Measurements from ENCODE around the gene VIL1. TPM values are rescaled to one million over a fixed set of nuclear protein-coding genes. Genes with fewer than 3 reads are reported as not detected.

The VIL1 gene
- total RNA-seq, 2 donors from 2014 or later = 15.3 to 15.8 TPM

DNA sequence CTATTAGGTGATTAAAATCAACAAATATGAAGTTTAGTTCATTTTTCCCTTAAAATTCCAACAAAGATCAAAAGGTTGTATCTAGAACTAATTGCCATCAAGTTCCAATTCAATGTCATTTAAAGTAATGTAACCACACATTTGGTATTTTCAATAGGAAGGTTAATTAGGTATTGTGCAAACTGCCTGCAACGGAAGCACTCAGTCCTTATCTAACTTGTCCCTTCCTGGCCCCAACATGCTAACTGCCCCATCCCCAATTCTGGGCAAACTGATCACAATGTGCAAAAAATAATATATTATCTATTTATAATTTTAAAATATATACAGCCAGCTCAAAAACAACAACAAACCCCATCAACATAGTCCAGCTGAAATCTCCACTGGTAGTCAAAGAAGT, 33.2 kb downstream of the VIL1 start:
- intact Hi-C loops (cut with DNase I) = no loop called here
- no peak for TF ChIP-seq POLR2A (IDR thresholded peaks at IDR 0.05)
- TF ChIP-seq, protein P1, sequence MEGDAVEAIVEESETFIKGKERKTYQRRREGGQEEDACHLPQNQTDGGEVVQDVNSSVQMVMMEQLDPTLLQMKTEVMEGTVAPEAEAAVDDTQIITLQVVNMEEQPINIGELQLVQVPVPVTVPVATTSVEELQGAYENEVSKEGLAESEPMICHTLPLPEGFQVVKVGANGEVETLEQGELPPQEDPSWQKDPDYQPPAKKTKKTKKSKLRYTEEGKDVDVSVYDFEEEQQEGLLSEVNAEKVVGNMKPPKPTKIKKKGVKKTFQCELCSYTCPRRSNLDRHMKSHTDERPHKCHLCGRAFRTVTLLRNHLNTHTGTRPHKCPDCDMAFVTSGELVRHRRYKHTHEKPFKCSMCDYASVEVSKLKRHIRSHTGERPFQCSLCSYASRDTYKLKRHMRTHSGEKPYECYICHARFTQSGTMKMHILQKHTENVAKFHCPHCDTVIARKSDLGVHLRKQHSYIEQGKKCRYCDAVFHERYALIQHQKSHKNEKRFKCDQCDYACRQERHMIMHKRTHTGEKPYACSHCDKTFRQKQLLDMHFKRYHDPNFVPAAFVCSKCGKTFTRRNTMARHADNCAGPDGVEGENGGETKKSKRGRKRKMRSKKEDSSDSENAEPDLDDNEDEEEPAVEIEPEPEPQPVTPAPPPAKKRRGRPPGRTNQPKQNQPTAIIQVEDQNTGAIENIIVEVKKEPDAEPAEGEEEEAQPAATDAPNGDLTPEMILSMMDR (IDR thresholded peaks at IDR 0.05) = no peak
- DNase-seq (no peak), ATAC-seq (no peak)
- H3K27me3 ChIP-seq = no peaks in the 10 kb centered on the region
- no peaks in the 10 kb centered on the region for H3K9me3 ChIP-seq
- no peak overlapping the region for H3K4me3 ChIP-seq
- 58 to 63% methylated on average over 1 of the region's 1 CpG for WGBS, 2 donors
- H3K36me3 ChIP-seq (replicated peaks in 1 of 2; ENCODE audit: insufficient read depth in 1 of 2, low read depth in 2 of 2) = peaks cover 5 to 22% of the 10 kb centered on the region in 2 donors
- no peak overlapping the region for H3K27ac ChIP-seq
- H3K4me1 ChIP-seq = no peaks in the 10 kb centered on the region

GRCh38 chr2:218456849-218457248, 37.9 kb downstream of the VIL1 start:
- no peak for TF ChIP-seq POLR2A (IDR thresholded peaks at IDR 0.05)
- TF ChIP-seq, protein P1 (IDR thresholded peaks at IDR 0.05) = no peak
- no peaks in the 10 kb centered on the region for H3K9me3 ChIP-seq
- H3K27ac ChIP-seq = no peak overlapping the region
- H3K36me3 ChIP-seq (replicated peaks in 1 of 2; ENCODE audit: insufficient read depth in 1 of 2, low read depth in 2 of 2) = peaks cover 0 to 14% of the 10 kb centered on the region in 2 donors
- H3K27me3 ChIP-seq = no peaks in the 10 kb centered on the region
- ATAC-seq (no peak), DNase-seq (no peak)
- no peak overlapping the region for H3K4me3 ChIP-seq
- no peaks in the 10 kb centered on the region for H3K4me1 ChIP-seq
- intact Hi-C loops (cut with DNase I) = no loop called here
- WGBS, 2 donors = 88 to 96% methylated on average over 3 of the region's 3 CpGs

- 90 to 91% methylated on average over 1 of the region's 1 CpG for WGBS, 2 donors
- intact Hi-C loops (cut with DNase I) = no loop called here
- no peaks in the 10 kb centered on the region for H3K9me3 ChIP-seq
- DNase-seq (no peak), ATAC-seq (no peak)
- H3K4me1 ChIP-seq = no peaks in the 10 kb centered on the region
- peaks cover 0 to 16% of the 10 kb centered on the region in 2 donors for H3K36me3 ChIP-seq (replicated peaks in 1 of 2; ENCODE audit: insufficient read depth in 1 of 2, low read depth in 2 of 2)
- TF ChIP-seq, protein P1 (IDR thresholded peaks at IDR 0.05) = no peak
- no peak for TF ChIP-seq POLR2A (IDR thresholded peaks at IDR 0.05)
- H3K4me3 ChIP-seq = no peak overlapping the region
- no peaks in the 10 kb centered on the region for H3K27me3 ChIP-seq
- H3K27ac ChIP-seq = no peak overlapping the region
These were observed 39.7 kb downstream of the VIL1 start for GRCh38 chr2:218458598-218458997.

- peak; percentile 56 for ATAC-seq
- no peaks in the 10 kb centered on the region for H3K9me3 ChIP-seq
- no peaks in the 10 kb centered on the region for H3K27me3 ChIP-seq
- H3K27ac ChIP-seq = no peak overlapping the region
- 30 to 33% methylated on average over 3 of the region's 3 CpGs for WGBS, 2 donors
- H3K36me3 ChIP-seq (replicated peaks in 1 of 2; ENCODE audit: insufficient read depth in 1 of 2, low read depth in 2 of 2) = peaks cover 0 to 2% of the 10 kb centered on the region in 2 donors
- H3K4me3 ChIP-seq = no peak overlapping the region
- no peak for TF ChIP-seq POLR2A (IDR thresholded peaks at IDR 0.05)
- TF ChIP-seq, protein P1 (IDR thresholded peaks at IDR 0.05) = peak; percentile 7 to 62 (median 51)
- intact Hi-C loops (cut with DNase I) = loop anchor here (10.0 kb wide), 1 partner anchor 51 kb away; the partner anchor contains the start of gene VIL1
- no peak for DNase-seq
- no peaks in the 10 kb centered on the region for H3K4me1 ChIP-seq
These were observed 47.2 kb downstream of the VIL1 start for GRCh38 chr2:218465987-218466633.

- Histone ChIP-seq H3K4me1 (no peaks in the 10 kb centered on the region), H3K4me3 (no peak overlapping the region), H3K36me3 (replicated peaks in 1 of 2; ENCODE audit: insufficient read depth in 1 of 2, low read depth in 2 of 2) (peaks cover 5 to 6% of the 10 kb centered on the region in 2 donors), H3K27me3 (no peaks in the 10 kb centered on the region), H3K27ac (no peak overlapping the region), H3K9me3 (no peaks in the 10 kb centered on the region)
- DNase-seq (no peak), ATAC-seq (no peak)
- TF ChIP-seq, protein P1 (IDR thresholded peaks at IDR 0.05) = no peak
- TF ChIP-seq POLR2A (IDR thresholded peaks at IDR 0.05) = no peak
- intact Hi-C loops (cut with DNase I) = no loop called here
- WGBS, 2 donors = 0 to 5% methylated on average over 1 of the region's 1 CpG
These were observed 51.5 kb downstream of the VIL1 start for GRCh38 chr2:218470448-218470847.
